GM18498 (cell line): ENCODE data around the gene LCN10.

Experiments used
- ATAC-seq: cut with Tn5 transposase; IDR thresholded peaks from one replicate; pipeline ENCODE4 v1.9.1; 2021; ENCODE audit warnings: mild to moderate bottlenecking, moderate library complexity; ENCODE audit not compliant: unreplicated experiment

Gene LCN10

DNA sequence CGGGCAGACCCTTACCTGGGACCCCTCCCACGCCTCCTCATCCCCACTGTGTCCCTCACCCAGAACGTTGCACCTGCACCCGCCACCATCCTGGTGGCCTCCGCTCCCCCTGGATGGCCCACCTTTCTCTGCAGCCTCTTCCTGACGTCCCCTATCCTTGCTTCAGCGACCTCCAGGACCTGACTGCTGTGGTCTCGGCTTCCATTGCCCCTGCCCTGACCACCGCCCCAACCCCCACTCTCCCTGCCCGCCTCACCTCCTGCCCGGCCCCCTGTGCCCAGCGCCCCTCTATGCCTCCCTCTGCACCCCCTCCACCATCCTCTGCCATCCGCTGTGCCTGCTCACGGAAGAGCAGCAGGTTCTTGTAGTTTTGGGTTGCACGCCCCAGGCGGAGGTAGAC is 2.2 kb downstream of the LCN10 start:
- ATAC-seq: no peak

GRCh38 chr9:136740069-136740468 is 2.7 kb downstream of the LCN10 start:
- no peak for ATAC-seq

DNA sequence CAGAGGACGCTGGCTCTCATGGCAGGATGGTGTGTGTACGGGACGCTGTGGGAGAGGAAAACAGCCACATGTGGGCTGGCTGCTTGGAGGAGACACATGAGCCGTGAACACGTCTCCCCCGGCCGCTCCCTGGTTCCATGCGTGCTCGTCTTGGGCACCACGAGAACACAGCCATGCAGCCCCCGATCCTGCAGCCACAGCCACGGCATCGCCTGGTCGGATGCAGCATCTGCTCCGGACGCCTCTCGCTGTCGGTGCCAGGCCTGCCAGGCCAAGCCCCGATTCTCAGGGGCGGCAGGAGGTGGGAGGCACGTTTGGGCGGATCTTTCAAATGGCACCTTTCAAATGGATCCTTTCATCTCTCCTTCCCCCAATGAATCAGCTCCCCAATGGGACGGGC is 3.2 kb downstream of the LCN10 start:
- no peak for ATAC-seq

DNA sequence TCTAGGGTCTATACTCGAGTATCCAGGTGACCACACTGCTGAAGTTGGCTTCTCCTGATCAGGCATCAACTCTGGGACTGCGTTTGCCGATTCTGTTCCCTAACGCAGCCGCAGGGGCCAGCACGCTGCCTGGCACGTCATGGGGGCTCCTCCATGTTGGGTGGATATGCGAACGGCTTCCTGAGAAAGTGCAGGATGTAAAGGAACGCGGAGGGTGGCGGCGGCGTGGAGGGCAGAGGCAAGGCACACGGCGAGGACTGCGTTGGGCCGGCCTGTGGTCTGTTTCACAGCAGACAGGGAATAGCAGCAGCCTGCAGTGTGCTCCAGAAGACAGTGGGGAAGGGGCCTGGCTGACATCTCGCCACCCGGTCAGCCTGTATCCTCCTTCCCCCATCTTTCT is 3.8 kb downstream of the LCN10 start:
- no peak for ATAC-seq

DNA sequence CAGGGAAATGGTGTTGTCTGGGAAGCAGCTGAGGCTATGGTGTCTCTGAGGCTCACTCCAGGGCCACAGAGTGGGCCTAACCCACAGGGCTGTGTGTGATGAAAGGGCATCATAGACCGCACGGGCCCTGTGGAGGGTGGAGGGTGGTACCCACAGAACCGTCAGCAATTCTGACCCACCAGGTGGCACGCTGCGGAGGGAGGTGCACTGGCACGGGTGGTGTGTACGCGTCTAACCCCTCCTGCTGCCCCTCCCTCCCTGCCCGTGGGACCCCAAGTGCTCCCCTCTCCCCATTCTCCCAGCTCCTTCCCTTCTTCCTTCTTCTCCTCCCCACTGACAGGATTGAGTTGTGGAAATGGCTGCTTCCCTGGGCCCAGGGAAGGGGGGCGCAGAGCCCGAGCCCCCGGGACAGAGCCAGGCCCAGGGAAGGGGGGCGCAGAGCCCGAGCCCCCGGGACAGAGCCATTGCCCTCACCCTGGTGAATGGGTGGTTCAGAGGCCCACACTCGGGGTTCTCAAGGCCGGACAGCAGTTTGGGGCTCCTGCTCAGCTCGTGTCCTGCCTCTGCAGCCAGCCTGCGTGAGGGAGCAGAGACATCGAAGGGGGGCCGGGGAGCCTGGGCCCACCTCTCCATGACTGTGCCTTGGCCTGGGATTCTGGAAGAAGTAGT is 6.8 kb downstream of the LCN10 start:
- no peak for ATAC-seq

DNA sequence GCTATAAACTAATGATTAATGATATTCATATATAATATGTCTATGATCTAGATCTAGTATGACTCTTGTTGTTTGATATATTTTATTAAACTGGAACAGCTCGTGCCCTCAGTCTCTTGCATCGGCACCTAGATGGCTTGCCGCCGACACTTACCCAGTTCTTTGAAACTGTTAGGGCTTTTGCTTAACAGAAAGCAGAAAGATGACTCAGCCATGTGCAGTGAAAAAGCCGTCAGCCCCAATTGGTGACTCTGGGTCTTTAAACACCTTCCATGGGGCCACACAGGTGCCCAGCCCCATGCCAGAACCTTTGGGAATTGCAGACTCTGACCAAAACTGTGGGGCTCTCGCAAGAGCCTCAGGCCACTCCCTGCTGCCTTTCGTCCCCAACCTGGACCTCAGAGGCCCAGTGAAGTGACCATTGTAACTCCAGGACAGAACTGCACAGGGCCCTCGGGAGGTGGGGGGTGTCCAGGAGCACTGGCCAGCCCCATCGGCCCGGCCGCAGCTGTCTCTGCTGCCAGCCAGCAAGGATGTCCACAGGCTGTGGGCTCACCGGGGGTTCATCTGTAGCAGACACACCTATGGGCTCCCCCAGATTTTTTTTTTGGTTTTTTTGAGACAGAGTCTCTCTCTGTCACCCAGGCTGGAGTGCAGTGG is 7.8 kb downstream of the LCN10 start:
- no peak for ATAC-seq

DNA sequence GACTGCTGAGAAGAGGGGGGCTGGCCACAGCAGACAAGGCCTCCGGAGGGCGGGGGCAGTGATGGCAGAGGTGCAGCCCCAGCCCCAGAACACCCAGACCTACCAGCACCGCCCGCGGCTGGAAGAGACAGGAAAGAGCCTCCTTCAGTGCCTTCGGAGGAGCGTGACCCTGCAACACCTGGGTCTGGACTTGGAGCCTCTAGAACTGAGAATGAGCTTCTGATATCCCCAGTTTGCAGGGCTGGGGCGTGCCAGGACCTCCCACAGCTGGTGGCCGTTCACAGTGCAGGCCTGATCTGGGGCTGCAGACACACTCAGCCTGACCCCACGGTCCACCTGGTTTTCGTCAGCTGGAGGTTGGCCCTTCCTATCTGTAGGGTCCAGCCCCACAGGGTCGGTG is 9.1 kb downstream of the LCN10 start:
- no peak for ATAC-seq

DNA sequence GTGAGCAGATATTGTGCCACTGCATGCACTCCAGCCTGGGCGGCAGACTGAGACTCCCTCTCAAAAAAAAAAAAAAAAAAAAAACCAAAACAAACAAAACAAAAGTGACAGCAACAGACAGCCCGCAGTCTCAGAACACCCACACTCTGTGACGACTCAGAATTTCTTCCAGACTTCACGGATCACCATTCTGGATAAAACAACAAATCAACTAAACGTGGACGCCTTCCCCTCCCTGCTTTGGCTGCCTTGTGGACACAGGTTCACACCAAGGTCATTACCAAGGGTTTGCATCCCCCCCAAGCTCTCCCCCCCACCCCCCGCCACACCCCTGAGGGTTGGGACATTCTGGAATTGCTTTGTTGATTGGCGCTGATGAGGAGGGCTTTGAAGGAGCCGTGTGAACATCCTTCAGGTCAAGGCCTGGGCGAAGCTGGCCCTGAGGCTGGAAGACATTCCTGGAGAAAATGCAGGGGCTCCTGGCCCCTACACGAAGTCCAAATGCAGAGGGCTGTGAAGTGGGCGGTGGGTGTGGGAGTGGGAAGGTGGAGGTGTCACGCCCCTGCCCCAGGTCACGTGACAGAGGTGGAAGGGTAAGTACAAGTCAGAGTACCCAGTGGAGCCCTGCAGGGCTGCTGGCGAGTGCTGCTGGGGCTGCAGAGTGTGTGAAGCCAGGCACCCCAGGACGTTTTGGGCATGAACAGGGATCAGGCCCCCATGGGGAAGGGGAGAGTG is 10.1 kb downstream of the LCN10 start:
- no peak for ATAC-seq

- ATAC-seq: no peak
Measured at GRCh38 chr9:136729926-136730325, 12.8 kb downstream of the LCN10 start.

- no peak for ATAC-seq
Measured at GRCh38 chr9:136729144-136729543, 13.6 kb downstream of the LCN10 start.

- ATAC-seq: peak; percentile 22
Measured at GRCh38 chr9:136728548-136729123, 14.1 kb downstream of the LCN10 start.

DNA sequence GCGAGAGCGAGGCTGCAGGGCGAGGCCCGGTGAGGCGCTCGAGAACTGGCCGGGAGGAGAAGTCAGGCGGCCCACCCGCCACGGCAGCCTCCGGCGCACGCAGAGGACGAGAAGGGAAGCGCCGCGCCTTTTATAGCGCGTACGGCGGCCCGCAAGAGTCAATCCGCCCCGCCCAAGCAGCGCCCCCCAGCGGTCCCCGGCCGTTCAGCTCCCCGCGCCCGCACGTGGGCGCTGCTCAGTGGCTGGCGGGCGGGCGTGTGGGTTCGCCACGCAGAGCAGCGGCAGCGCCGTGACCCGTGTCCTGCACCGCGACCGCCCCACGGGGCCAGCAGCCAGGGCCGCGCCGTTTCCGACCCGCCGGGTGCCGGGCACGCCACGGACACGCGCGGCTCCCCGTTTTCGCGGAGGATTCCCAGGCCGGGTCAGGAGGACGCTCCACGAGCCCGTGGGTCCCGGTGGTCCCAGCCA is 14.6 kb downstream of the LCN10 start:
- peak; percentile 71 for ATAC-seq

DNA sequence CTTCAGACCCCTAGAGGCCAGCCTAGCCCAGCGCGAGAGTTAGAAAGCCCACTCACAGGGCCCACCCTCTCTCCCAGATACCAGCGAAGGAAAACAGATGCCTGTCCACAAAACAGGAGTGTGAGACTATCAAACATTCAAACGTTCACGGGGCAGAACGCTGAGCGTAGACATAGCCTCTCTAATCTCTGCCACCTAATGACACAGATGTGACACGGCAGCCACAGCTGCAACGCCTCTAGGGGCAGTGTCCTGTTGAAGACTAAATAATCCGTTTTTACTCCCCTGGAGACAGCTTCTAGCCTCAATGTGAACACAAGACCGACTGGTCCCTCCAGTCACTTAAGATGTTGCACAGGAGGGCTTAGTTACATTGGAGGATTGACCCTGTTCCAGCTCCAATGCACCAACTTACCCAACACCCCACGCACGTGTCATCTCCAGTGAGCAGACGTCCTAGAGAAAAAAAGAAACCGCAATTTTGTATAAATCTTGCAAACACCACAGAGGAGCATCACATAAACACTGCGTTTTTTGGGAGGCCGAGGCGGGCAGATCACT is 16.0 kb downstream of the LCN10 start:
- no peak for ATAC-seq

DNA sequence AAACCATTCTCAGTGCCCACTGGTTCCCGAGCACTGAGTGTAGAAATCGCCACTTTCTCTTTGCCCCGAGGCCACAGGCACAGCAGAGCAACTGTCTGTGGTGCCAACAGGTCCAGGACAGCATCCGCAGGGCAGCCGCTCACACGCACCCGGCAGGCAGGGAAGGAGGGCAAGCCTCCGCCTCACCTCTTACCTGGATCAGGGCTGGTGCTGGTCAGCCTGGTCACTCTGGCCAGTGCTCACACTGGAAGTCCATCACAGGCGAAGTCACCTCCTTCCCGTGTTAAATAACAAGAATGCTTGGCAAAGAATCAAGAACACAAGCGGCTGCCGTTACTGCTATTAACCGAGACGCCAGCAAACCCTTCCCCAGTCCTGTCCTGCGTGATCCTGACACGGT is 16.6 kb downstream of the LCN10 start:
- ATAC-seq: no peak

DNA sequence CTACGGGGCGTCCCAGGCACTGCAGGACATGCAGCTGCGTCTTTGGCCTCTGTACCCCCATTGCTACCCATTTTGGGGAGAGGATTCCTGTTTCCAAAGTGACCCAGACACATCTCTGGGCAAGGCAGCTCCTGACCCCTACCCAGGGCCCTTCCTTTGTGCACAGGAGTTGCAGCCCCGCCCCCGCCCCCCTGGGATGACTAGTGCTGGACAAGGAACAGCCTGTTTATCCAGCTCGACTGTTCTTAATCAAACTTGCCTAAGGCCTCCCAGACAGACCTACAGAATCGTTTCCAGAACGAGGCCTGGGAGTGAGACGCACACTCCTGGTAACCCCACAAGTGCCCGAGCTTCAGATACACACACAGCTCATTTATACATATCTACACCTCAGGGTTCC is 17.1 kb downstream of the LCN10 start:
- no peak for ATAC-seq

DNA sequence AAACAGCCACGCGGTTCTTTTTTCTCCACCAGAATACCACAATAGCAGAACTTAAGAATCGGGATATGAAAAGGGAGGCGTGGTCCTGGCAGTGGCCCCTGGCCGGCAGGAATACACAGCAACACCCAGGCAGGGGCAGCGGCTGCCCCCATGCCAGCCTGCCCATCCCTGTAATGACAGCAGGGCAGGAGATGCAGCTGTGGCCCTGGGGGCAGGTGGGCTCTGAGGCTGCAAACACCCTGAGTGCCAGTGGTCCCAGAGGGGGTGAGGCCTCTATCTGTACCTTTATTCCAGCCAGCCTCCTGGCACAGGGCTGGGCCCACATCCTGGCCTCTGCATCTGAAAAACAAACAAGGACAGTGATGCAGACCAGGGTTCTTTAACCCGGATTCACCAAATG is 18.0 kb downstream of the LCN10 start:
- ATAC-seq: no peak

DNA sequence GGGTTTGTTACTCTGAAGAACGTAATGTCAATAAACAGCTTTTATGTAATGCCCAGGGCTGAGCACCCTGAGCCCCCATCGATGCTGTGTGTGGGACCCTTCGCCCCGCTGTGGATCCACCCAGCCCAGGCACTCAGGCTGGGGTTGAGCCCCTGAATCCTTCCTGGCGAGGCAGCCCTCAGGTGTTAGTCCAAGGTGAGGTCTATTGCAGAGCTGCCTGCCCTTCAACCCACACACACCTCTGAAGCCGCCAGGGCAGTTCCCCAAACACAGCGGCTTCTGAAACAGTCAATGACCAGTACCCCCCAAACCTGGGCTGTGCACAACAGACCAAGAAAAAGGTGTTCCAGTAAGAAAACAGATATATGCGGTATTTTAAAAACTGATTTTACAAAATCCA is 18.8 kb downstream of the LCN10 start:
- ATAC-seq: no peak

- ATAC-seq: no peak
Measured at GRCh38 chr9:136723362-136723976, 19.3 kb downstream of the LCN10 start.

GRCh38 chr9:136722969-136723356 is 19.8 kb downstream of the LCN10 start:
- ATAC-seq: no peak

DNA sequence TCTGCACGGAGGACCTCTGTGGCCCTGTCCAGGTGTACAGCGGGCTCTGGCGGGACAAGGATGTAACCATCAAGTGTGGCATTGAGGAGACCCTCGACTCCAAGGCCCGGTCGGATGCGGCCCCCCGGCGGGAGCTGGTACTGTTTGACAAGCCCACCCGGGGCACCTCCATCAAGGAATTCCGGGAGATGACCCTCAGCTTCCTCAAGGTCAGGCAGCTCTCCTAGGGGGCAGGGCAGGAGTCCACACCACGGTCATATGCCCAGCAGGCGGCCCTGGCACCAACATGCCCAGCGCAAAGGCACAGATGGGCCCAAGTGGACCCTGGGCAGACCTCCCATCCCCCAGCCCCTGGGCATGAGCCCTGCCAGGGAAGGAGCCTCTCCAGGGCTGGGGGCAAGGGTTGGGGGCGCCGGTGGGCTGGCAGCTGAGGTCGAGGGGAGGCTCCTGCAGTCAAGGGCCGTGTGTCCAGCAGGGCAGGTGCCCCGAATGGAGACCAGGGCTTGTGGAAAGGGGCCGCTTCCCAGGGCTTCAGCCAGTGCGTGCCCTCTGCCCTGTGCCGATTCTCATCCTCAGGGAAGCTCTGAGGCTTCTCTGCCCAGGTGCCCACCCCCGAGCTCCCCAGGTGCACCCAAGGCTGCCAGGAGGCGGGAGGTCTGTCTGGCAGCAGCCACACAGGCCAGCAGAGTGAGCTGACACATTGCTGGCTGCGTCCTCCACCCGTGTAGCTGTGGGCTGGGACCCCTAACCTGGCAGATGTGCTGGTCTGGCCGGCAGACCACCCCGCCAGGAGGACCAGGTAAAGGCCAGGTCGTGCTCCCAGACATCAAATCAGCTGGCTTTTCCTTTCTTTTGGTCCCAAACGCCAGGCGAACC is 20.4 kb downstream of the LCN10 start:
- ATAC-seq: no peak
